IMR-90 (cell line): ENCODE data around the gene RAB27B. TPM values are rescaled to one million over a fixed set of nuclear protein-coding genes. Genes with fewer than 3 reads are reported as not detected.

Experiments
- ATAC-seq: fragments of 200-7000 bp; cut with Tn5 transposase; 2 replicates; pipeline ENCODE4 v1.9.1; 2020; ENCODE audit warnings: low read depth, mild to moderate bottlenecking, moderate library complexity
- BruUV-seq: library from RNA; stranded (reverse); fragments of 400-500 nt; replicated peaks from 2 replicates; lab custom pipeline; 2021; lab: Mats Ljungman, UMichigan
- CTCF ChIA-PET: fragments of 300-600 bp; formaldehyde crosslinking; extraction: SDS; loops from one replicate; lab custom pipeline; 2021; ENCODE audit warnings: antibody characterized with exemption; lab: Yijun Ruan, JAX
- POLR2A ChIA-PET: fragments of 300-600 bp; sonication (Branson Sonifier 250); formaldehyde crosslinking; loops from one replicate; lab custom pipeline; 2022; ENCODE audit warnings: antibody characterized with exemption; ENCODE audit not compliant: unreplicated experiment; lab: Charles Lee
- DNase-seq: peaks from one replicate; pipeline ENCODE4 v3.0.0; 2013
- H2AFZ ChIP-seq: replicated peaks from 2 replicates; pipeline ENCODE3; 2013; ENCODE audit warnings: low read length, mild to moderate bottlenecking; ENCODE audit not compliant: poor library complexity
- H2AK5ac ChIP-seq: 2 replicates; pipeline ENCODE4 v1.6.1; 2013; ENCODE audit warnings: low read depth, low read length, inconsistent platforms
- H2AK9ac ChIP-seq: replicated peaks from 2 replicates; pipeline ENCODE3; 2013; ENCODE audit warnings: mild to moderate bottlenecking, low read depth, low read length, moderate library complexity; ENCODE audit not compliant: poor library complexity
- H2BK120ac ChIP-seq: 2 replicates; pipeline ENCODE4 v1.6.1; 2013; ENCODE audit warnings: low read depth, low read length, inconsistent platforms
- H2BK15ac ChIP-seq: 3 replicates; pipeline ENCODE4 v1.6.1; 2013; ENCODE audit warnings: low read depth, low read length, inconsistent platforms
- H2BK20ac ChIP-seq: 2 replicates; pipeline ENCODE4 v1.6.1; 2013; ENCODE audit warnings: low read depth, mild to moderate bottlenecking, inconsistent platforms, low read length, moderate library complexity
- H2BK5ac ChIP-seq: 2 replicates; pipeline ENCODE4 v1.6.1; 2013; ENCODE audit warnings: mild to moderate bottlenecking, low read depth, low read length, inconsistent platforms; ENCODE audit not compliant: poor library complexity, severe bottlenecking
- H3K14ac ChIP-seq: replicated peaks from 2 replicates; pipeline ENCODE4 v1.6.1; 2013; ENCODE audit warnings: low read depth, low read length, inconsistent platforms
- H3K18ac ChIP-seq: 2 replicates; pipeline ENCODE4 v1.6.1; 2013; ENCODE audit warnings: low read depth, low read length, control low read depth
- H3K23ac ChIP-seq: 2 replicates; pipeline ENCODE4 v1.6.1; 2013; ENCODE audit warnings: low read depth, low read length, inconsistent platforms
- H3K27ac ChIP-seq: 2 replicates; pipeline ENCODE4 v1.5.1; 2013; ENCODE audit warnings: mild to moderate bottlenecking, control low read depth, low read length; ENCODE audit not compliant: insufficient read depth
- H3K27me3 ChIP-seq: 2 replicates; pipeline ENCODE4 v1.6.1; 2013; ENCODE audit warnings: low read length; ENCODE audit not compliant: control insufficient read depth, insufficient read depth
- H3K36me3 ChIP-seq: 2 replicates; pipeline ENCODE4 v1.6.1; 2013; ENCODE audit warnings: low read length, mixed read lengths; ENCODE audit not compliant: control insufficient read depth, insufficient read depth
- H3K4ac ChIP-seq: 2 replicates; pipeline ENCODE4 v1.6.1; 2013; ENCODE audit warnings: low read depth, low read length, inconsistent platforms
- H3K4me1 ChIP-seq: 2 replicates; pipeline ENCODE4 v1.6.1; 2013; ENCODE audit warnings: low read length, mixed read lengths; ENCODE audit not compliant: control insufficient read depth, insufficient read depth
- H3K4me2 ChIP-seq: 2 replicates; pipeline ENCODE4 v1.6.1; 2013; ENCODE audit warnings: low read depth, mild to moderate bottlenecking, control low read depth, low read length, moderate library complexity
- H3K4me3 ChIP-seq: 2 replicates; pipeline ENCODE4 v1.5.1; 2013; ENCODE audit warnings: low read depth, mild to moderate bottlenecking, control low read depth, low read length, moderate library complexity; ENCODE audit not compliant: insufficient read depth
- H3K56ac ChIP-seq: 2 replicates; pipeline ENCODE4 v1.6.1; 2013; ENCODE audit warnings: low read length, inconsistent platforms; ENCODE audit not compliant: insufficient read depth; ENCODE audit errors: extremely low read depth
- H3K79me1 ChIP-seq, 2 experiments: 2 replicates each; pipeline ENCODE4 v1.6.1; 2013; ENCODE audit warnings: low read length in 2 of 2, inconsistent platforms in 1 of 2, low read depth in 1 of 2
- H3K9ac ChIP-seq: 2 replicates; pipeline ENCODE4 v1.6.1; 2013; ENCODE audit warnings: low read depth, low read length, control low read depth
- H3K9me1 ChIP-seq: 2 replicates; pipeline ENCODE4 v1.6.1; 2013; ENCODE audit warnings: low read length, inconsistent platforms; ENCODE audit not compliant: insufficient read depth
- H3K9me3 ChIP-seq: 2 replicates; pipeline ENCODE4 v1.6.1; 2013; ENCODE audit warnings: low read length; ENCODE audit not compliant: control insufficient read depth, insufficient read depth
- H4K20me1 ChIP-seq: 2 replicates; pipeline ENCODE4 v1.6.1; 2013; ENCODE audit warnings: low read length, inconsistent platforms; ENCODE audit not compliant: insufficient read depth
- H4K5ac ChIP-seq: 2 replicates; pipeline ENCODE4 v1.6.1; 2013; ENCODE audit warnings: mild to moderate bottlenecking, low read depth, low read length, control low read depth
- H4K8ac ChIP-seq, 2 experiments: 2 replicates each; pipeline ENCODE4 v1.6.1; 2013; ENCODE audit warnings: low read depth in 2 of 2, low read length in 2 of 2, control low read depth in 1 of 2, inconsistent platforms in 1 of 2
- H4K91ac ChIP-seq: 2 replicates; pipeline ENCODE4 v1.6.1; 2013; ENCODE audit warnings: low read depth, low read length, inconsistent platforms; ENCODE audit not compliant: insufficient read depth
- BHLHE40 ChIP-seq: fragments of 150-350 bp; IDR thresholded peaks from 2 replicates; pipeline ENCODE4 v1.6.1; 2016; ENCODE audit warnings: mild to moderate bottlenecking, low read depth, low read length
- CTCF ChIP-seq: conservative IDR thresholded peaks from 2 replicates; pipeline ENCODE4 v1.5.1; 2012; ENCODE audit warnings: mild to moderate bottlenecking, low read depth, low read length, improper control_type of control experiment
- ELK1 ChIP-seq: fragments of 150-350 bp; IDR thresholded peaks from 2 replicates; pipeline ENCODE4 v1.6.1; 2016; ENCODE audit warnings: low read depth, mild to moderate bottlenecking, low read length, moderate library complexity, borderline replicate concordance
- NFE2L2 ChIP-seq: fragments of 150-350 bp; IDR thresholded peaks from 2 replicates; pipeline ENCODE4 v1.6.1; 2016; ENCODE audit warnings: low read depth, mild to moderate bottlenecking, low read length
- POLR2A ChIP-seq: IDR thresholded peaks from 2 replicates; pipeline ENCODE4 v1.6.1; 2012; ENCODE audit warnings: mild to moderate bottlenecking, low read depth, low read length
- WGBS, 2 experiments: methylation state at CpG; one replicate each; pipeline versions ENCODE4 v1.1.5 to v1.1.7; 2013; ENCODE audit warnings: missing lambda C conversion rate in 2 of 2; ENCODE audit not compliant: insufficient read length in 1 of 2; ENCODE audit errors: extremely low coverage in 2 of 2; 5-methylcytosine and 5-hydroxymethylcytosine counted together
- dilution Hi-C: fragments of 300-500 bp; cut with HindIII; formaldehyde crosslinking; loops from one replicate; pipeline ENCODE4 v1.14.3; 2018; ENCODE audit warnings: low sequenced_read_pairs; ENCODE audit not compliant: unreplicated experiment
- in situ Hi-C: fragments of 300-500 bp; cut with MboI; formaldehyde crosslinking; loops from 3 replicates; pipeline ENCODE4 v1.14.3; 2019; ENCODE audit warnings: low sequenced_read_pairs, inconsistent platforms, mixed read lengths
- intact Hi-C: fragments of 100-400 bp; cut with micrococcal nuclease; formaldehyde crosslinking; loops from 2 replicates; pipeline ENCODE4 v1.10.0; 2022
- polyA plus RNA-seq, 3 experiments: library from polyadenylated mRNA; depleted of rRNA; stranded (reverse); fragments of >200 nt; gene quantifications; 2 replicates each; pipeline ENCODE4 v1.2.3, GENCODE V29; 2012; ENCODE audit warnings: low replicate concordance in 1 of 3
- total RNA-seq: library from RNA; depleted of rRNA; stranded (reverse); fragments of >200 nt; gene quantifications from 2 replicates; pipeline ENCODE4 v1.2.3, GENCODE V29; 2012

The RAB27B gene
- total and polyA plus RNA-seq, 2 of the 4 experiments (the other 2 are of a cell fraction) = 0.24 to 1.3 TPM

GRCh38 chr18:54828986-54829385 is 709 bp downstream of the RAB27B start:
- 0 out of 2 replicates have a peak, but pooled peaks have one; percentile 3 for ATAC-seq
- H3K9ac ChIP-seq = peak overlapping the region; percentile 42; the same call in 1 of the 2 replicates

More at GRCh38 chr18:54828986-54829385, 709 bp downstream of the RAB27B start:
- dilution Hi-C loops (no loop called here), intact Hi-C loops (loop anchor here (2.0 to 5.0 kb wide), 3 partner anchors 16 to 153 kb away; no protein-coding TSS in a partner anchor), in situ Hi-C loops (no loop called here)
- Histone ChIP-seq H3K4me3 (peak overlapping the region; percentile 57), H3K79me1 (no peaks in the 10 kb centered on the region), H4K8ac (no peak overlapping the region; a peak in 1 of 4 replicates), H2AK5ac (no peak overlapping the region), H2AFZ (peak overlapping the region; percentile 95), H2BK15ac (no peak overlapping the region), H3K14ac (no peak overlapping the region), H4K5ac (no peak overlapping the region), H3K27me3 (no peaks in the 10 kb centered on the region; the same call in 1 of the 2 replicates), H2AK9ac (no peak overlapping the region), H2BK120ac (peak overlapping the region; percentile 79; the same call in 1 of the 2 replicates), H3K9me1 (no peaks in the 10 kb centered on the region), H3K9me3 (no peaks in the 10 kb centered on the region), H2BK20ac (no peak overlapping the region), H3K56ac (no peak overlapping the region), H3K36me3 (no peaks in the 10 kb centered on the region), H3K23ac (peak overlapping the region; percentile 72; the same call in 1 of the 2 replicates), H3K4me1 (0 out of 2 replicates have a peak, but pooled peaks cover 2% of the 10 kb centered on the region), H3K18ac (0 out of 2 replicates have a peak overlapping the region, but pooled peaks have one; percentile 33), H3K27ac (no peak overlapping the region), H2BK5ac (no peak overlapping the region), H3K4me2 (peak overlapping the region; percentile 97), H4K91ac (no peak overlapping the region), H4K20me1 (no peaks in the 10 kb centered on the region), H3K4ac (no peak overlapping the region)
- TF ChIP-seq BHLHE40 (no peak), ELK1 (no peak), POLR2A (no peak), NFE2L2 (no peak), CTCF (no peak)
- ChIA-PET CTCF (no interaction called here), POLR2A (no interaction called here)
- no CpG with 5 or more reads among the region's 2 CpGs for WGBS, 2 experiments
- no peak for DNase-seq
- BruUV-seq = no TSS peak
